HL-60 (cell line): ENCODE results near the gene ARHGAP33.

Experiments
- DNase-seq, 2 experiments: peaks; one replicate each; pipeline ENCODE4 v3.0.0-alpha.2; 2010 to 2020; ENCODE audit warnings: low read depth in 1 of 2, low spot score in 1 of 2
- H3K27ac ChIP-seq: fragments of 250-450 bp; sonication (Bioruptor Pico); replicated peaks from 2 replicates; pipeline ENCODE4 v1.5.1; 2020; ENCODE audit warnings: mild to moderate bottlenecking, moderate library complexity
- H3K27me3 ChIP-seq: fragments of 250-450 bp; sonication (Bioruptor Pico); 2 replicates; pipeline ENCODE4 v1.5.1; 2021; ENCODE audit warnings: mild to moderate bottlenecking, moderate library complexity; ENCODE audit not compliant: insufficient read depth, poor library complexity, severe bottlenecking
- H3K4me3 ChIP-seq: replicated peaks from 2 replicates; pipeline ENCODE4 v1.5.1; 2011; ENCODE audit warnings: mild to moderate bottlenecking, control low read depth, low read length; ENCODE audit not compliant: insufficient read depth
- CTCF ChIP-seq: IDR thresholded peaks from one replicate; pipeline ENCODE4 v1.5.1; 2011; ENCODE audit warnings: low read length, control low read depth, inconsistent platforms; ENCODE audit not compliant: insufficient read depth
- GABPA ChIP-seq: IDR thresholded peaks from 2 replicates; pipeline ENCODE4 v1.6.1; 2012; ENCODE audit warnings: low read depth
- POLR2AphosphoS5 ChIP-seq: IDR thresholded peaks from 2 replicates; pipeline ENCODE4 v1.6.1; 2012; ENCODE audit warnings: low read depth
- REST ChIP-seq: IDR thresholded peaks from 2 replicates; pipeline ENCODE4 v1.6.1; 2012; ENCODE audit warnings: low read depth; ENCODE audit not compliant: insufficient replicate concordance
- SPI1 ChIP-seq: IDR thresholded peaks from 2 replicates; pipeline ENCODE4 v1.6.1; 2012; ENCODE audit warnings: low read depth, mild to moderate bottlenecking, borderline replicate concordance

Gene ARHGAP33

GRCh38 chr19:35750167-35750566, 25.2 kb upstream of the ARHGAP33 start:
- H3K27ac ChIP-seq = no peak overlapping the region
- DNase-seq = no peak

GRCh38 chr19:35751839-35752745, 23.3 kb upstream of the ARHGAP33 start:
- TF ChIP-seq POLR2AphosphoS5 (no peak), CTCF (no peak), GABPA (no peak), SPI1 (no peak), REST (no peak)
- H3K27ac ChIP-seq = no peak overlapping the region
- H3K4me3 ChIP-seq = no peak overlapping the region
- no peaks in the 10 kb centered on the region for H3K27me3 ChIP-seq
- no peak for DNase-seq

More at GRCh38 chr19:35750167-35750566, 25.2 kb upstream of the ARHGAP33 start:
- Histone ChIP-seq H3K4me3 (no peak overlapping the region), H3K27me3 (no peaks in the 10 kb centered on the region)
- TF ChIP-seq REST = no peak
- TF ChIP-seq GABPA = no peak
- no peak for TF ChIP-seq CTCF
- no peak for TF ChIP-seq POLR2AphosphoS5
- TF ChIP-seq SPI1 = no peak

GRCh38 chr19:35752746-35753350, 22.5 kb upstream of the ARHGAP33 start:
- no peak for DNase-seq
- no peak for TF ChIP-seq CTCF
- no peak for TF ChIP-seq POLR2AphosphoS5
- no peak for TF ChIP-seq SPI1
- TF ChIP-seq REST = no peak
- no peak for TF ChIP-seq GABPA
- H3K4me3 ChIP-seq = no peak overlapping the region
- H3K27ac ChIP-seq = no peak overlapping the region
- H3K27me3 ChIP-seq = no peaks in the 10 kb centered on the region
